Activated T-cell treated with anti-CD3 and anti-CD28 coated beads, Interleukin-2, amount 50 U/mL, for 48 hours (primary cell): ENCODE measurements around the gene PFKFB3.
A peak's percentile ranks its signal among the peaks of the same experiment; 100 is the strongest.
"Not testable (repeated sequence)": the region's sequence is repeated elsewhere in the genome, so short reads cannot be mapped to it uniquely, and the experiment has no call there.

Experiments
- DNase-seq, 2 experiments: peaks; one replicate each; pipeline ENCODE4 v3.0.0-alpha.2; 2020

PFKFB3 gene

DNA sequence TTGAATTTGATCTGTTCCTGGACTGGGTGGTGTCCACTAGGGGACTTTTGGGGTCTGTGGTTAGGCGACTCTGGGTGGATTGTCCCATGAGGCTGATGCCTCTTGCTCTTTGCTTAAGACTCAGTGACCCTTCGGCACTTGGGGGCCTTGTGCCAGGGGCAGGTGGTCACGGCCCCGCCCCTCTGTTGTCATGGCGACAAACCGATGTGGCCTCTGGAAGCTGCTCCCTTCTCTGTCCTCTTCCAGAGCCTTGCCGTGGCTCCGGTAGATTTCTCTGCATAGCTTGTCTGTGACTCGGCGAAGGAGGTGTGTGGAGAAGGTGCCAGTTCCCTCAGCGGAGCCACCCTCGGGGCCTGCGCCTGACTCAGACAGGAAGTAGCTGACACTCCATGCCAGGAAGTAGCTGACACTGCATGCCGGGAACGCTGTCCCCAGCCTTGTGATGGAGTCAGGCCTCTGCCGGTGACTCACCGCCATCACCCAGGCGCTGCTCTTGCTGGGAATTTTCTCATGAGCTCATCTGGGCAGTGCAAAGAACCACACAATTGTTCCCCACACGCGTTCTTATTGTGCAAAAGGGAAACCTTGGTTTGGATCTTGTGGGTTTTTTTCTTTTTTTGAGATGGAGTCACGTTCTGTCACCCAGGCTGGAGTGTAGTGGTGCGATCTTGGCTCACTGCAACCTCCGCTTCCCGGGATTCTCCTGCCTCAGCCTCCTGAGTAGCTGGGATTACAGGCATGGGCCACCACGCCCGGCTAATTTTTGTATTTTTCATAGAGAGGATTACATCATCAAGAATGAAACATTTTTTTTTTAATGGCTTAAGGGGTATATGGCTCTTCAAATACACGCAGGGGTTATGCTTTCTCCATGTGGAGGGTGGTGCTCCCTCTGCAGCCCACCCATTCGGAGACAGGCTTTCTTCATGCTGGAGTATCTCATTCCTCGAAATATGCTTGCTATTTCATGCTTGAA, 72.6 kb downstream of the PFKFB3 start:
- peak; percentile 91 to 93 for DNase-seq

DNA sequence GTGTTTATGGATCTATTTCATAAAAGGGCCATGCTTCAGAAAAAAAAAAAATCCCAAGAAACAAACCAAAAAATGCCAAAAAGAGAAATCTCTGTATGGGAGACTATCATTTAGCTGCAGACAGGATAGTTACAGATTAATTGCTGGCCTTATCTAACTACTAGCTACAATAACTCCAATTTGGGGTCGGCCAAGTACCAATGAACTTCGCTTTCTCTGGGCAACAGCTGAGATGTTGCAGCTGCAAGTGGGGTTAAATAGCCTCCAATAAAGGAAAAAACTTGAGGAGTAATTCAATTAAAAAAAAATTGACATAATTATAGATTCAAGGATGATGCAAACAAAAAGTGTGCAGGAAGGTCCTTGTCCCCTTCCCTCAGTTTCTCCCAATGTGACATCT, 73.6 kb downstream of the PFKFB3 start:
- DNase-seq = no peak

DNA sequence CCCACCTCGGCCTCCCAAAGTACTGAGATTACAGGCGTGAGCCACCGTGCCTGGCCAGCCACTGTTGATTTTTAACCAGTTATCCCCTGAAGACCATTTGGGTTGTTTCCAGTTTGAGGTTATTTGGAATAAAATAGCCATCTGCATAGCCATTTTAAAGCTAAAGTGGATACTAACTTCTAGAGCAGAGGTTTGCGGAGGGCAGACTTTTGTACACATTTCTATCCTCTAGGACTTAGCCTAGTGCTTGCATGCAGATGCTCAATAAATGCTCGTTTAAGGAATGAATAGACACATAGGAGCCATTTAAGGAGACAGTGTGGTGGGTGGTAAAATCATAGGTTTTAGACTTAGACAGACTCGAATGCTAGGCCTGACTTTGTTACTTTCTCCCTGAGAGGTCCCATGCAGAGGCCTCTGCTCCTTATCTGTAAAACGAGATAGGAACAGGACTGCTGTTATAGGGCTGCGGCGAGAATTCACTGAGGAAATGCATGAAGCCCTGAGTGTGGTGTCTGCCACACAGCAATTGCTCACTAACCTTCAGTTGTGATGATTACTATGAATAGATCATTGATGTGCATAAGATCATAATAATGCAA, 75.9 kb downstream of the PFKFB3 start:
- no peak for DNase-seq

DNA sequence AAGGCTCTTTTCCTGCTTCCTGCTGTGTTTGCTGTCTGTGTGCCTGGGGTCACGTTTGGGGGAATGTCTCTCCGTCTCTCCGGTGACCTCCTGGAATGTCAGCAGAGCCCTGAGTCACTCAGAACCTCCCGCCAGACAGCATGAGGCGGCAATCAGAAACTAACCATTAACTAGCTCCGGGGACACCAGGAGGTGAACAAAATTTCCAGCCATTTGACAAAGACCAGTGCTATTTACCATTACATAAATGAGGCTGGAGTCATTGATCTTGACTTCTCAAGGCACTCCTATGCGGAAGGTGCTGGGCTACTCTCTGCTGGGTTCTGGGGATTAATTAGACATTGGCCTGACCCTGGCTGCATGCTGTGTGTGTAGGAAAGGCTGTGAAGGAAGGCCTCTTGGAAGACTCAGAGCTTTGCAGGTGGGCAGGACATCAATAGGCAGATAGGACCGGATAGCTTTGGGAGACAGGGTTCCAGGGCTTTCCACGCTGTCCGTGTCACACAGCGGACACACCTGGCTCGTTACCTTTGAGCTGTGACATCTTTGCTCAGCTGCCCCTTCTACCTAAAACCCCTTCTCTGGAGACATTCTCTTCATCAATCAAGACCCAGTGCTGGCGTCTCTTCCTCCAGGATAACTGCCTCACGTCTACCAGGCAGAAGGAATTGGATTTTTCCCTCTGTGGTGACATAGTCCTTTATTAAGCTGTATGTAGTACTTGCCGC, 77.0 kb downstream of the PFKFB3 start:
- DNase-seq = no peak

DNA sequence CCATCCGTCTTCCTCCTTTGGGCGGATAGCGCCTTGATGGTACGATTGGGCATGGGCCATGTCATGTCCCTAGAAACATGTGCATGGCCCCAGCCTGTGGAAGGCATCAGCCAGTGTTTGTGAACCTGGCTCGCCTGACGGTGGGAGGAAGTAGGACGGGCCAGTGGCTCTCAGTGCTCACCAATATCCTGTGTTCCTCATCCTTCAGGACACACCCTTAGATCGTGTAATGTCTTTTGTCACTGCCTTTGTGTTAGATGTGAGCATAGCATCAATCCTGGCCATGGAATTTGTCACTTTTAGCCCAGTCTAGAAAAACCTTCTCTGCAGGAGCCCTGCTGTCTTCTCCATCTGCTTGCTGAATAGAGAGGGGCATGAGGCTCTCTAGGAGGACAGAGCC, 77.6 kb downstream of the PFKFB3 start:
- DNase-seq = no peak

DNA sequence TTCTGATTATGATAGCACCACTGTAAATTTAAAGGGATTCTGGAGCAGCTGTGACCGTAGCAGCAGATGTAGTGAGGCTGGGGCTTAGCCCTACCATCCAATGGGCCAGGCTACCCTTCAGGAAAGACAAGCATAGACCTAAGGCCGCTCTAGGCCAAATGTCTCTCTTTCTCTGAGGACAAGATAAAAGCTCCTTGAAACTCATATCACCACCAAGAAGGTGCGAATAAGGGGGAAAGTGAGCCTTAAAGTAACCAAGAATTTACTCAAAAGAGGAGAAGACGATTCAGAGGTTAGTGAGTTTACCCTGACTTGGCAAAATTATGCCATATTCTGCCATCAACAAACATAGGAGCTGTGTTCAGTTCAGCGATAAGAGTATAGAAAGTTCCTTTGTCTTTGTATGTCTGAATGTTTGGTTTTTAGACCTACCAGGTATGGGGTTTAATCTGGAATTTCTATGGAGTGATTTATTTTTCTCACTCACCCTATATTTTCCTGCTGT, 79.8 kb downstream of the PFKFB3 start:
- DNase-seq = no peak

DNA sequence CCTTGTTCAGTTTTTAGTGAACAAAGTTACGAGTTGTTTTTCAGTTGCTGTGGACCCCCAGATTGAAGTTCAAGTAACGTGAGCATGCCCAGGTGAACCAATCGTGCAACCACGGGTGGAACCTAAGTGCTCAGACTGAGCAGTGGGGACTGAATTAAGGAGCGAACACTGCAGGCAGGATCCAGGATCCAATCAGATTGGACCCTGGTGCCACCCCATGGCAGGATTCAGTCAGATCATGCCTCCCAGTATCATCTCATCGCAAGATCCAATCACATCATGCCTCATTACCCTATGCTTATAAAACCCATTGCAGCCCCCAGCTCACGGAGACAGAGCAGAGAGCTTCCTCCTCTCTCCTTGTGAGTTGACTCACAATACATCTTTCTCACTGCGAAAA, 80.9 kb downstream of the PFKFB3 start:
- DNase-seq = no peak

- DNase-seq = not testable (repeated sequence)
Measured at GRCh38 chr10:6290621-6291020, 87.9 kb downstream of the PFKFB3 start.

- no peak for DNase-seq
Measured at GRCh38 chr10:6292741-6293151, 90.0 kb downstream of the PFKFB3 start.

GRCh38 chr10:6296425-6296824, 93.7 kb downstream of the PFKFB3 start:
- not testable (repeated sequence) for DNase-seq

GRCh38 chr10:6296828-6297251, 94.1 kb downstream of the PFKFB3 start:
- no peak for DNase-seq

DNA sequence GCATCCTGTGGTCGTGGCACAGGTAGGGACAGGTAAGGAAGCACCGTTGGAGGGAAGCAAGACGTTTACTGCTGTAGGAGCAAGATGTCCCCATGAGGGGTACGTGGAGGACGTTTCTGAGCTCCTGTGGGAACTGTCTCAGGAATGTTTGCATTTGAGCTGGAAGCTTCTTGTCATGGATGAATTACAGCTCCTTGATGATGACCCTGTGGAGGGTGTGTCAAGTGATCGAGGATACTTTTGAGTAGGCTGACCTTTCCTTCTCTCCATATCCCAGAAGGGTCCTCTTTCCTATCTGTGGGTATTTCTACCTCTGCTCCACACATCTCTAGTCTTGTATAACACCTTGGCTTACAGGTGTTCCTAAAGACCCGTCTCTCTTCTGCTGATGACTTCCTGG, 94.8 kb downstream of the PFKFB3 start:
- no peak for DNase-seq

DNA sequence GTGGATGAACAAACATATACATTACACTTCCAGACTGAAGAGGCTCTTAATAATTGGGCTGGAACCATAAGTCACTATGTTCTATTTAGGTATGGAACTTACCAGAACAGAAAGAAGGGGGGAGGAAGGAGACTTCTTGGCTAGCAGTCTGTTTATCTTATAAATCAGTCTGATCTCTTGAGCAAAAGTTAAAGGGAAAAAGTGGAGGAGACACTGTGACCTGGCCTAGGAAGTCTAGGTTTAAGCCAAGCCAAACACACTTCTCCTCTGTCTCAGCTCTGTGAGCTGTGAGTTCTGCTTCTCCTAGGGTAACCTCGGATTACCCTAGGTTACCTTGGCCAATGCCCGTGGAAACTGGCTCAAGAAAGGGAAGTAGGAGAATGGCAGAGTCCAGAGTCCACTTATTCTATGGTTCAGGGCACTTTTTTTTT, 95.2 kb downstream of the PFKFB3 start:
- DNase-seq = no peak

DNA sequence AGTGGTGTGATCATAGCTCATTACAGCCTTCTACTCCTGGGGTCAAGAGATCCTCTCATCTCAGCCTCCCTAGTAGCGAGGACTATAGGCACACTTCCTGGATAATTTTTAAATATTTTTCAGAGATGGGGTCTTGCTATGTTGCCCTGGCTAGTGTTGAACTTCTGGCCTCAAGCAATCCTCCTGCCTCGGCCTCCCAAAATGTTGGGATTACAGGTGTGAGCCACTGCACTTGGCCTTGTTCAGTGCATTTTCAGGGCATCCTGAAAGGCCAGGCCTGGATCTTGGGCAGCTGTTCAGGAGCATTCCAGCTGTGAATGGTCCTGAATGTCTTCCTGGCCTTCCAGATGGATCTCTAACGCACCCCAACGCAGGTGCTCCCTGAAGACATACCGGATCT, 95.7 kb downstream of the PFKFB3 start:
- DNase-seq = no peak

- DNase-seq = peak; percentile 70 to 77
Measured at GRCh38 chr10:6299234-6299633, 96.5 kb downstream of the PFKFB3 start.

GRCh38 chr10:6299743-6300105, 97.0 kb downstream of the PFKFB3 start:
- DNase-seq = no peak

- DNase-seq = peak; percentile 54 to 61
Measured at GRCh38 chr10:6300106-6300783, 97.5 kb downstream of the PFKFB3 start.

DNA sequence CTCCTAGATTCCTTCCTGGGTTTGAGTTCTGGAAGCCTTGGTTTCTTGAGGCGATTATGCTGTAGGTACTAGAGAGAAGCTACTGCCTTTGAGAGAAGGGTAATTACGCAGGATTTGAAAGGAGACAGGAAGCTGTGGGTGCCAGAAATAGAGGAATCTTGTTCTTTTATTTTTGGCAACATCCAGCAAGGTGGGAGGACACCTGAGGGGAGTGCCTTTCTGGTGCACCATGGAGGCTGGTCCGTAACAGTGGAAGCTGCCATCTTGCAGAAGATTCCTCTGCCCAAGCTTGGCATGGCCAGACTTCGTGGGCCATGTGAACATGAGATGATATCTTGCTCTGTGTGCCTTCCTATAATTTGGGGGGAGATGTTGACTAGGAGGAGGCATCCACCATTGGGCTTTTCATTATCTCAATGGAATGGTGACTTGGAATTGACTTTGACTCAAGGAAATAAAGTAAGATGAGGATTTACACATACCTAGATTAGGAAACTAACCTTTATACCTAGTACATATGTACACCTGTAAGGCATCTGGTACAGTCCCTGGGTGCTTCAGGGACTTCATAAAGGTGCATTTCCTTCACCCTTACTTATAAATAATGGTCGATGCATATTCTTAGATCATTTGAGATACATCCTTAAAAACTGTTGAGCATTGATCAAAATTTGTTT, 98.2 kb downstream of the PFKFB3 start:
- no peak for DNase-seq

DNA sequence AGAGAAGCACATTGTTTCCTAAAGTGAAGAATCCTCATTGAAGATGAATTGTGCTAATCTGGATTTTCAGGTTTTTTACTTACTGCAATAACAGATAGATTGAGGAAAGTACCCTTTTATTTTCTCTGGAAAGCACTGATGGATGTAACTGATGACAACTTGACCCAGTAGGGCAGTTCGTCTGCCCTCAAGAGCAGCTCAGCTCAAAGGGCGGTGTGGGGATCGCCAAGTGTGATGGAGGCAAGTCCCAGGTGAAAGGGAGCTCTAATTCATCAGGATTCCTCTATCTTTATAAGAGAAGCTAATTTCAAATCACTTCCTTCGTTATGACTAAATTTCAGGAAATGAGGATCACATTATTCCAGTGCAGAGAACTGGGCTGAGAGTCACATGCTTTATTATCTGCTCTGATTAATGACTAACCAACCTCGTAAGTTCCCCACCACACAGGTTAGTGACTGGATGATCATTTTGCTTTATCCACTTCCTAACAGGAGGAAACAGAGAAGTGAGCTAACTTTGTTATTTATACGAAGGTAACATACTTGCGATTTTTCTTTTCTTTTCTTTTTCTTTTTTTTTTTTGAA, 98.8 kb downstream of the PFKFB3 start:
- DNase-seq = no peak
